ENCODE data around the gene NR3C2.

- TF ChIP-seq, protein P1, sequence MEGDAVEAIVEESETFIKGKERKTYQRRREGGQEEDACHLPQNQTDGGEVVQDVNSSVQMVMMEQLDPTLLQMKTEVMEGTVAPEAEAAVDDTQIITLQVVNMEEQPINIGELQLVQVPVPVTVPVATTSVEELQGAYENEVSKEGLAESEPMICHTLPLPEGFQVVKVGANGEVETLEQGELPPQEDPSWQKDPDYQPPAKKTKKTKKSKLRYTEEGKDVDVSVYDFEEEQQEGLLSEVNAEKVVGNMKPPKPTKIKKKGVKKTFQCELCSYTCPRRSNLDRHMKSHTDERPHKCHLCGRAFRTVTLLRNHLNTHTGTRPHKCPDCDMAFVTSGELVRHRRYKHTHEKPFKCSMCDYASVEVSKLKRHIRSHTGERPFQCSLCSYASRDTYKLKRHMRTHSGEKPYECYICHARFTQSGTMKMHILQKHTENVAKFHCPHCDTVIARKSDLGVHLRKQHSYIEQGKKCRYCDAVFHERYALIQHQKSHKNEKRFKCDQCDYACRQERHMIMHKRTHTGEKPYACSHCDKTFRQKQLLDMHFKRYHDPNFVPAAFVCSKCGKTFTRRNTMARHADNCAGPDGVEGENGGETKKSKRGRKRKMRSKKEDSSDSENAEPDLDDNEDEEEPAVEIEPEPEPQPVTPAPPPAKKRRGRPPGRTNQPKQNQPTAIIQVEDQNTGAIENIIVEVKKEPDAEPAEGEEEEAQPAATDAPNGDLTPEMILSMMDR (IDR thresholded peaks at IDR 0.05) = no peak
- TF ChIP-seq POLR2AphosphoS5 (IDR thresholded peaks at IDR 0.05) = no peak
Observed at GRCh38 chr4:148373093-148373492, 69.1 kb downstream of the NR3C2 start.

Measured in stomach (tissue), 4 donors.